ENCODE data around the gene SLC35F1.

DNA sequence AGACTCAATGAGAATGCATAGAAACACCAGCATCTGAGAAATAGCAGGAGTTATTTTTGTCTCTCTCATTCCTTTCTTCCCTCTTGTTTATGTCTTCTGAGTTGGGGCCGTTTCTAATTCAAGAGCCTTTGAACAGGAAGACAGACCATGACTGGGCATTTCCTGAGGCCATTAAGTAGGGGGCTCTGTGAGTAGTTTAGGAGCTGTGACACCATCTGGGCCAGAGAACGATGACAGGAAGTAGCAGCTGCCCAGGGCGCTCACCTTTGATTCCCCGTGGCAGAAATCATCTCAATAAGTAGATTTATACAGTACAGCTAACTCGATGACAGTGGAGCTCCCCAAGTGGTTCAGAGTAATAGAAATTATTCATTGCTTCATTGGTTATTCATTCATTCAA lies 342.6 kb downstream of the SLC35F1 start:
- TF ChIP-seq ZNF384 (IDR thresholded peaks at IDR 0.05; ENCODE audit: low read depth, low read length) (no peak), POLR2A (conservative IDR thresholded peaks at IDR 0.05) (no peak), ZNF274 (IDR thresholded peaks at IDR 0.05; ENCODE audit: borderline replicate concordance, low read depth, low read length) (no peak), ZFX (CRISPR knock-in tag; IDR thresholded peaks at IDR 0.05) (no peak), ZC3H11A (IDR thresholded peaks at IDR 0.05; ENCODE audit: low read depth, low read length) (no peak), SMC3 (conservative IDR thresholded peaks at IDR 0.05; ENCODE audit: insufficient read depth, low read depth, low read length) (no peak), CEBPB (tag; IDR thresholded peaks at IDR 0.05) (no peak), SIN3A (IDR thresholded peaks at IDR 0.05; ENCODE audit: borderline replicate concordance in 2 of 2, control insufficient read depth in 1 of 2, low read depth in 2 of 2, low read length in 2 of 2) (no peak), JUN (IDR thresholded peaks at IDR 0.05; ENCODE audit: borderline replicate concordance, low read depth, low read length) (no peak), JUN (CRISPR knock-in tag; IDR thresholded peaks at IDR 0.05; ENCODE audit: borderline replicate concordance) (no peak)
- TF ChIP-seq, protein P1, sequence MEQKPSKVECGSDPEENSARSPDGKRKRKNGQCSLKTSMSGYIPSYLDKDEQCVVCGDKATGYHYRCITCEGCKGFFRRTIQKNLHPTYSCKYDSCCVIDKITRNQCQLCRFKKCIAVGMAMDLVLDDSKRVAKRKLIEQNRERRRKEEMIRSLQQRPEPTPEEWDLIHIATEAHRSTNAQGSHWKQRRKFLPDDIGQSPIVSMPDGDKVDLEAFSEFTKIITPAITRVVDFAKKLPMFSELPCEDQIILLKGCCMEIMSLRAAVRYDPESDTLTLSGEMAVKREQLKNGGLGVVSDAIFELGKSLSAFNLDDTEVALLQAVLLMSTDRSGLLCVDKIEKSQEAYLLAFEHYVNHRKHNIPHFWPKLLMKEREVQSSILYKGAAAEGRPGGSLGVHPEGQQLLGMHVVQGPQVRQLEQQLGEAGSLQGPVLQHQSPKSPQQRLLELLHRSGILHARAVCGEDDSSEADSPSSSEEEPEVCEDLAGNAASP (IDR thresholded peaks at IDR 0.05), result no peak
